Type B pancreatic cell (in vitro differentiated cells): Measurements from ENCODE around the gene APPBP2. TPM values are rescaled to one million over a fixed set of nuclear protein-coding genes. Genes with fewer than 3 reads are reported as not detected.

ENCODE experiments used
- DNase-seq: peaks from one replicate; pipeline ENCODE4 v3.0.0; 2021; ENCODE audit warnings: mixed read lengths; ENCODE audit not compliant: unreplicated experiment; ENCODE audit errors: extremely low spot score
- H3K27ac Mint-ChIP-seq: 2 replicates; pipeline ENCODE4 v1.8.0; 2021; ENCODE audit warnings: mild to moderate bottlenecking, mixed read lengths
- H3K27me3 Mint-ChIP-seq: 2 replicates; pipeline ENCODE4 v1.8.0; 2021; ENCODE audit warnings: mixed read lengths
- H3K36me3 Mint-ChIP-seq: 2 replicates; pipeline ENCODE4 v1.8.0; 2021; ENCODE audit warnings: mixed read lengths
- H3K4me1 Mint-ChIP-seq: one replicate; pipeline ENCODE4 v1.8.0; 2021; ENCODE audit warnings: mixed read lengths; ENCODE audit not compliant: unreplicated experiment
- H3K4me3 Mint-ChIP-seq: 2 replicates; pipeline ENCODE4 v1.8.0; 2021; ENCODE audit warnings: mild to moderate bottlenecking, mixed read lengths
- H3K9me3 Mint-ChIP-seq: 2 replicates; pipeline ENCODE4 v1.8.0; 2021; ENCODE audit warnings: mixed read lengths
- CTCF ChIP-seq: fragments of 200-600 bp; sonication (generic); conservative IDR thresholded peaks from 2 replicates; pipeline ENCODE4 v1.5.0; 2021; ENCODE audit warnings: antibody characterized with exemption, mild to moderate bottlenecking
- total RNA-seq: library from RNA; stranded (reverse); gene quantifications from 2 replicates; pipeline ENCODE4 v1.2.1, GENCODE V29; 2021; ENCODE audit warnings: low replicate concordance

Gene APPBP2
- total RNA-seq, 1 donor from 2014 or later: 66.4 TPM

- DNase-seq: no peak
- H3K4me3 Mint-ChIP-seq: no peak overlapping the region
- H3K36me3 Mint-ChIP-seq: no peaks in the 10 kb centered on the region
- no peak for TF ChIP-seq CTCF
- H3K4me1 Mint-ChIP-seq: no peaks in the 10 kb centered on the region
- peaks cover 5% of the 10 kb centered on the region for H3K27me3 Mint-ChIP-seq
- no peaks in the 10 kb centered on the region for H3K9me3 Mint-ChIP-seq
- no peak overlapping the region for H3K27ac Mint-ChIP-seq
Measured at GRCh38 chr17:60403523-60403810, 122.6 kb downstream of the APPBP2 start.

GRCh38 chr17:60401819-60402218 lies 124.2 kb downstream of the APPBP2 start:
- no peaks in the 10 kb centered on the region for H3K9me3 Mint-ChIP-seq
- H3K4me1 Mint-ChIP-seq: no peaks in the 10 kb centered on the region

DNA sequence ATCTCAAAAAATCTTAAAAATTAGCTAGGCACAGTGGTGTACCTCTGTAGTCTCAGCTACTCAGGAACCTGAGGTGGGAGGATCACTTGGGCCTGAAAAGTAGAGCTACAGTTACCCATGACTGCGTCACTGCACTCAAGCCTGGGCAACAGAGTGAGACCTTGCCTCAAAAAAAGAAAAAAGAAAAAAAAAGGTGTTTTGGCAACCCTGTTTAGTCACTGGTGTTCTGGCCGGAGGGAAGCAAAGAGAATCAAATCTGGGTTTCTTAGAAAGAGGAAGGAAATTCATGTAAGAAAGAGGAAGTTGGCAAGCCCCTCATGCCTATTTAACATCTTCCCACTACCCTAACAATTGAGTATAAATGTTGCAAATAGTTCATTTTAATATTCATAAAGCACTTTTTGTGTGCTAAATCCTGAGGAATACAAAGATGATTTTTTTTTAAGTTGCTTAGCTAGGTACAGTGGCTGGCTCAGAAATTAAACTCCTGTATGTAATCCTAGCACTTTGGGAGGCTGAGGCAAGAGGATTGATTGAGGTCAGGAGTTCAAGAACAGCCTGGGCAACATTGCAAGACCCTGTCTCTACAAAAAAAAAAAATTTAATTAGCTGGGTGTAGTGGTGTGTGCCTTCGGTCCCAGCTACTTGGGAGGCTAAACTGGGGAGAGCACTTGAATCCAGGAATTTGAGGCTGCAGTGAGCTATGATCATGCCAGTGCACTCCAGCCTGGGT lies 127.6 kb downstream of the APPBP2 start:
- Mint-ChIP-seq H3K36me3 (no peaks in the 10 kb centered on the region), H3K4me1 (peaks cover under 1% of the 10 kb centered on the region), H3K27ac (no peak overlapping the region), H3K27me3 (peaks cover 5% of the 10 kb centered on the region), H3K9me3 (no peaks in the 10 kb centered on the region), H3K4me3 (no peak overlapping the region)
- no peak for DNase-seq
- TF ChIP-seq CTCF: no peak

More at GRCh38 chr17:60401819-60402218, 124.2 kb downstream of the APPBP2 start:
- no peak overlapping the region for H3K27ac Mint-ChIP-seq
- TF ChIP-seq CTCF: no peak
- H3K36me3 Mint-ChIP-seq: no peaks in the 10 kb centered on the region
- H3K4me3 Mint-ChIP-seq: no peak overlapping the region
- DNase-seq: no peak
- H3K27me3 Mint-ChIP-seq: peaks cover 5% of the 10 kb centered on the region

- Mint-ChIP-seq H3K9me3 (no peaks in the 10 kb centered on the region), H3K4me3 (no peak overlapping the region), H3K4me1 (peaks cover 10% of the 10 kb centered on the region), H3K27me3 (peaks cover 5% of the 10 kb centered on the region), H3K27ac (no peak overlapping the region), H3K36me3 (no peaks in the 10 kb centered on the region)
- no peak for TF ChIP-seq CTCF
- DNase-seq: no peak
Measured at GRCh38 chr17:60396412-60396811, 129.6 kb downstream of the APPBP2 start.

GRCh38 chr17:60395508-60396065 lies 130.5 kb downstream of the APPBP2 start:
- Mint-ChIP-seq H3K27ac (no peak overlapping the region), H3K9me3 (no peaks in the 10 kb centered on the region), H3K4me1 (peaks cover 16% of the 10 kb centered on the region), H3K36me3 (no peaks in the 10 kb centered on the region), H3K4me3 (no peak overlapping the region), H3K27me3 (peaks cover 5% of the 10 kb centered on the region)
- no peak for DNase-seq
- TF ChIP-seq CTCF: no peak
